Pancreas (tissue), 10 donors: Measurements from ENCODE around the gene MAP7. TPM values are rescaled to one million over a fixed set of nuclear protein-coding genes. Genes with fewer than 3 reads are reported as not detected.
A peak's percentile ranks its signal among the peaks of the same experiment; 100 is the strongest.

Experiments
- ATAC-seq, 4 donors: fragments of 200-7000 bp; cut with Tn5 transposase; one replicate each; pipeline versions ENCODE4 v1.8.0 to v1.9.1; 2020; ENCODE audit warnings: mild to moderate bottlenecking in 4 of 4, moderate library complexity in 4 of 4
- DNase-seq, 6 donors: peaks; one replicate each; pipeline ENCODE4 v3.0.0-alpha.2; 2020
- FAIRE-seq: peaks from 2 replicates; lab custom pipeline; 2012; peaks lifted over from hg19 to GRCh38; lab: Jason Lieb, UNC
- H3K27ac ChIP-seq, 4 donors: fragments of 200-600 bp; sonication (generic); 1 replicate in 3 of 4; 2 replicates in 1 of 4; pipeline versions ENCODE4 v1.5.0 to v1.8.0; 2020
- H3K27me3 ChIP-seq, 4 donors: fragments of 200-600 bp; one replicate each; pipeline ENCODE4 v1.8.0; 2021
- H3K36me3 ChIP-seq, 3 donors: fragments of 200-600 bp; sonication (generic) in 1 of 3; one replicate each; pipeline versions ENCODE4 v1.5.0 to v1.8.0; 2020 to 2021
- H3K4me1 ChIP-seq, 3 donors: fragments of 200-600 bp; one replicate each; pipeline ENCODE4 v1.8.0; 2021
- H3K4me3 ChIP-seq, 4 donors: fragments of 200-600 bp; sonication (generic) in 2 of 4; one replicate each; pipeline versions ENCODE4 v1.5.0 to v1.8.0; 2020 to 2021
- H3K9me3 ChIP-seq, 4 donors: fragments of 200-600 bp; one replicate each; pipeline ENCODE4 v1.8.0; 2021
- CTCF ChIP-seq, 4 donors: fragments of 200-600 bp; sonication (generic) in 3 of 4; IDR thresholded peaks; one replicate each; pipeline versions ENCODE4 v1.5.0 to v1.8.0; 2021; ENCODE audit warnings: antibody characterized with exemption in 4 of 4
- WGBS, 2 donors: extraction: QIAGEN DNeasy Blood & Tissue Kit; methylation state at CpG; one replicate each; pipeline ENCODE4 v1.1.7; 2013; 5-methylcytosine and 5-hydroxymethylcytosine counted together
- intact Hi-C, 3 donors: fragments of 100-400 bp; cut with DNase I; formaldehyde crosslinking; loops; one replicate each; pipeline versions ENCODE4 v1.11.1 to v1.14.2; 2022
- polyA plus RNA-seq, 2 donors: library from polyadenylated mRNA; stranded (reverse); fragments of 200-250 nt; gene quantifications; one replicate each; pipeline ENCODE4 v1.2.3, GENCODE V29; 2013
- total RNA-seq, 6 donors: library from RNA; stranded (reverse); fragmentation: NEBNext Ultra II Directional in 4 of 6; extraction: Animal tissue kit (Norgen Biotek cat#: 25700) in 4 of 6; gene quantifications; one replicate each; pipeline versions ENCODE4 v1.2.1 to v1.2.4, GENCODE V29; 2021 to 2023
- donor health status: healthy with polysubstance abuse.
- donor health status: DM: no; HTN: no; CAD: no; lungs with moderate emphysema.
- donor health status: DM: no; HTN: no; CAD: no.
- donor health status: control.
- donor health status: control.
- donor health status: Bipolar disorder and iron deficiency.
- donor health status: DM: yes; HTN: yes; CAD: no.
- donor health status: DM: no; HTN: no; CAD: no.
- donor health status: DM: no; HTN: no; CAD: no.
- donor health status: DM: yes; HTN: yes; CAD: no.

The MAP7 gene
- total and polyA plus RNA-seq, 8 donors, result 10.7 to 37.9 (median 24.9) TPM

- no peak for TF ChIP-seq CTCF (IDR thresholded peaks at IDR 0.05)
- Histone ChIP-seq H3K27ac (no peak overlapping the region), H3K9me3 (no peaks in the 10 kb centered on the region), H3K36me3 (no peaks in the 10 kb centered on the region), H3K4me3 (no peak overlapping the region), H3K27me3 (no peaks in the 10 kb centered on the region), H3K4me1 (peaks cover 0 to 6% (median 0%) of the 10 kb centered on the region in 3 donors)
- ATAC-seq (no peak), FAIRE-seq (no peak), DNase-seq (no peak)
- 81 to 82% methylated on average over 13 of the region's 13 CpGs for WGBS, 2 donors
- intact Hi-C loops, result no loop called here
Observed at GRCh38 chr6:136334465-136334846, 215.8 kb downstream of the MAP7 start.

- no peak for TF ChIP-seq CTCF (IDR thresholded peaks at IDR 0.05)
- ATAC-seq (no peak), DNase-seq (no peak), FAIRE-seq (no peak)
- Histone ChIP-seq H3K36me3 (no peaks in the 10 kb centered on the region), H3K9me3 (no peaks in the 10 kb centered on the region), H3K4me1 (peaks cover 0 to 6% (median 0%) of the 10 kb centered on the region in 3 donors), H3K27ac (no peak overlapping the region), H3K27me3 (no peaks in the 10 kb centered on the region), H3K4me3 (no peak overlapping the region)
- WGBS, 2 donors, result 78 to 87% methylated on average over 11 of the region's 11 CpGs
- intact Hi-C loops, result no loop called here
Observed at GRCh38 chr6:136333824-136334464, 216.3 kb downstream of the MAP7 start.

GRCh38 chr6:136331461-136331860 is 218.8 kb downstream of the MAP7 start:
- intact Hi-C loops, result no loop called here
- no peak overlapping the region for H3K4me3 ChIP-seq
- 71 to 73% methylated on average over 1 of the region's 1 CpG for WGBS, 2 donors
- H3K9me3 ChIP-seq, result no peaks in the 10 kb centered on the region
- no peak for TF ChIP-seq CTCF (IDR thresholded peaks at IDR 0.05)
- H3K27ac ChIP-seq, result no peak overlapping the region
- no peaks in the 10 kb centered on the region for H3K36me3 ChIP-seq
- DNase-seq (no peak), FAIRE-seq (no peak), ATAC-seq (no peak)
- H3K27me3 ChIP-seq, result no peaks in the 10 kb centered on the region
- H3K4me1 ChIP-seq, result peaks cover 0 to under 1% (median 0%) of the 10 kb centered on the region in 3 donors

GRCh38 chr6:136330634-136331033 is 219.6 kb downstream of the MAP7 start:
- no peak for TF ChIP-seq CTCF (IDR thresholded peaks at IDR 0.05)
- Histone ChIP-seq H3K27ac (no peak overlapping the region), H3K4me3 (no peak overlapping the region), H3K36me3 (no peaks in the 10 kb centered on the region), H3K4me1 (no peaks in the 10 kb centered on the region), H3K27me3 (no peaks in the 10 kb centered on the region), H3K9me3 (no peaks in the 10 kb centered on the region)
- no peak for FAIRE-seq
- intact Hi-C loops, result no loop called here
- 92 to 93% methylated on average over 8 of the region's 8 CpGs for WGBS, 2 donors
- no peak for DNase-seq
- no peak for ATAC-seq

GRCh38 chr6:136326038-136326553 is 224.1 kb downstream of the MAP7 start:
- Histone ChIP-seq H3K9me3 (no peaks in the 10 kb centered on the region), H3K27ac (no peak overlapping the region), H3K27me3 (no peaks in the 10 kb centered on the region), H3K4me3 (no peak overlapping the region), H3K4me1 (no peaks in the 10 kb centered on the region), H3K36me3 (no peaks in the 10 kb centered on the region)
- no peak for TF ChIP-seq CTCF (IDR thresholded peaks at IDR 0.05)
- intact Hi-C loops, result no loop called here
- FAIRE-seq, result no peak
- ATAC-seq, result peak in 2 of 4 donors; percentile 75 to 77
- no peak for DNase-seq
- 60 to 63% methylated on average over 8 of the region's 8 CpGs for WGBS, 2 donors
